Rectal smooth muscle tissue (tissue), 1 donor: ENCODE data around the gene KRTAP10-7.
"Not testable (repeated sequence)": the region's sequence is repeated elsewhere in the genome, so short reads cannot be mapped to it uniquely, and the experiment has no call there.

ENCODE experiments used
- H3K27ac ChIP-seq: one replicate; pipeline ENCODE4 v1.7.0; 2013; ENCODE audit warnings: low read depth, low read length, inconsistent platforms
- H3K27me3 ChIP-seq: one replicate; pipeline ENCODE4 v1.7.0; 2013; ENCODE audit warnings: low read length; ENCODE audit not compliant: control insufficient read depth, insufficient read depth
- H3K36me3 ChIP-seq: one replicate; pipeline ENCODE4 v1.7.0; 2013; ENCODE audit warnings: low read length; ENCODE audit not compliant: control insufficient read depth, insufficient read depth
- H3K4me1 ChIP-seq: one replicate; pipeline ENCODE4 v1.7.0; 2013; ENCODE audit warnings: low read length; ENCODE audit not compliant: control insufficient read depth, insufficient read depth
- H3K4me3 ChIP-seq: one replicate; pipeline ENCODE4 v1.7.0; 2013; ENCODE audit warnings: low read length
- H3K9ac ChIP-seq: one replicate; pipeline ENCODE4 v1.7.0; 2013; ENCODE audit warnings: low read length

The KRTAP10-7 gene

GRCh38 chr21:44600118-44600978 lies at the start of gene KRTAP10-7:
Gene KRTAP10-7 (plus strand): TSS chr21:44600597. CDS start chr21:44600622, 25 bp downstream.
- not testable (repeated sequence) for H3K27me3 ChIP-seq

GRCh38 chr21:44550807-44551206 lies 49.6 kb upstream of the KRTAP10-7 start:
- no peaks in the 10 kb centered on the region for H3K36me3 ChIP-seq
- no peak overlapping the region for H3K4me3 ChIP-seq
- H3K9ac ChIP-seq: no peak overlapping the region
- H3K27me3 ChIP-seq: peaks cover 3% of the 10 kb centered on the region
- no peaks in the 10 kb centered on the region for H3K4me1 ChIP-seq
- H3K27ac ChIP-seq: no peak overlapping the region

More at GRCh38 chr21:44600118-44600978, at the start of gene KRTAP10-7:
- H3K4me3 ChIP-seq, H3K36me3 ChIP-seq, H3K4me1 ChIP-seq, H3K9ac ChIP-seq, H3K27ac ChIP-seq: not testable (repeated sequence)

- H3K4me1 ChIP-seq: no peaks in the 10 kb centered on the region
- no peak within 1 kb of the TSS for H3K9ac ChIP-seq
- H3K27ac ChIP-seq: no peak within 1 kb of the TSS
- no peaks in the 10 kb centered on the region for H3K36me3 ChIP-seq
- H3K4me3 ChIP-seq: no peak within 1 kb of the TSS
- peaks cover 3% of the 10 kb centered on the region for H3K27me3 ChIP-seq
Measured at GRCh38 chr21:44551340-44551961, 48.9 kb upstream of the KRTAP10-7 start, which contains the start of gene KRTAP10-2. Gene KRTAP10-2 (minus strand): TSS chr21:44551505. CDS start chr21:44551458, 47 bp downstream.

GRCh38 chr21:44552136-44552535 lies 48.3 kb upstream of the KRTAP10-7 start:
- Histone ChIP-seq H3K36me3 (no peaks in the 10 kb centered on the region), H3K4me1 (no peaks in the 10 kb centered on the region), H3K27me3 (peaks cover 3% of the 10 kb centered on the region), H3K27ac (no peak overlapping the region), H3K4me3 (no peak overlapping the region), H3K9ac (no peak overlapping the region)

- Histone ChIP-seq H3K27ac (no peak overlapping the region), H3K4me1 (no peaks in the 10 kb centered on the region), H3K36me3 (no peaks in the 10 kb centered on the region), H3K27me3 (peaks cover 3% of the 10 kb centered on the region), H3K4me3 (no peak overlapping the region), H3K9ac (no peak overlapping the region)
Measured at GRCh38 chr21:44552681-44553080, 47.7 kb upstream of the KRTAP10-7 start.

- H3K36me3 ChIP-seq: no peaks in the 10 kb centered on the region
- H3K4me3 ChIP-seq: no peak overlapping the region
- peaks cover 5% of the 10 kb centered on the region for H3K27me3 ChIP-seq
- no peaks in the 10 kb centered on the region for H3K4me1 ChIP-seq
- no peak overlapping the region for H3K27ac ChIP-seq
- H3K9ac ChIP-seq: no peak overlapping the region
Measured at GRCh38 chr21:44555200-44555875, 45.1 kb upstream of the KRTAP10-7 start.

- no peaks in the 10 kb centered on the region for H3K36me3 ChIP-seq
- H3K9ac ChIP-seq: no peak overlapping the region
- peaks cover 5% of the 10 kb centered on the region for H3K27me3 ChIP-seq
- no peak overlapping the region for H3K4me3 ChIP-seq
- H3K4me1 ChIP-seq: no peaks in the 10 kb centered on the region
- H3K27ac ChIP-seq: no peak overlapping the region
Measured at GRCh38 chr21:44556879-44557278, 43.5 kb upstream of the KRTAP10-7 start.

- Histone ChIP-seq H3K36me3 (no peaks in the 10 kb centered on the region), H3K4me3 (no peak overlapping the region), H3K4me1 (no peaks in the 10 kb centered on the region), H3K27ac (no peak overlapping the region), H3K27me3 (peaks cover 5% of the 10 kb centered on the region), H3K9ac (no peak overlapping the region)
Measured at GRCh38 chr21:44557491-44558328, 42.7 kb upstream of the KRTAP10-7 start.

GRCh38 chr21:44558329-44558675 lies 42.1 kb upstream of the KRTAP10-7 start:
- H3K36me3 ChIP-seq, H3K27ac ChIP-seq, H3K27me3 ChIP-seq: not testable (repeated sequence)

GRCh38 chr21:44558695-44559094 lies 41.7 kb upstream of the KRTAP10-7 start, which contains the start of gene KRTAP10-3:
Gene KRTAP10-3 (minus strand): TSS chr21:44558795. CDS start chr21:44558715, 80 bp downstream.
- Histone ChIP-seq H3K4me3 (no peak within 1 kb of the TSS), H3K9ac (no peak within 1 kb of the TSS), H3K4me1 (no peaks in the 10 kb centered on the region), H3K36me3 (no peaks in the 10 kb centered on the region), H3K27me3 (peaks cover 5% of the 10 kb centered on the region), H3K27ac (no peak within 1 kb of the TSS)

More at GRCh38 chr21:44558329-44558675, 42.1 kb upstream of the KRTAP10-7 start:
- not testable (repeated sequence) for H3K4me3 ChIP-seq, H3K4me1 ChIP-seq, H3K9ac ChIP-seq

- no peaks in the 10 kb centered on the region for H3K36me3 ChIP-seq
- H3K4me1 ChIP-seq: no peaks in the 10 kb centered on the region
- H3K27me3 ChIP-seq: no peaks in the 10 kb centered on the region
- no peak overlapping the region for H3K9ac ChIP-seq
- no peak overlapping the region for H3K4me3 ChIP-seq
- no peak overlapping the region for H3K27ac ChIP-seq
Measured at GRCh38 chr21:44564099-44564498, 36.3 kb upstream of the KRTAP10-7 start.
